HG03097 (cell line): ENCODE data around the gene ALG14.
"Not testable (repeated sequence)": the region's sequence is repeated elsewhere in the genome, so short reads cannot be mapped to it uniquely, and the experiment has no call there.

Experiments used
- ATAC-seq: cut with Tn5 transposase; IDR thresholded peaks from one replicate; pipeline ENCODE4 v1.9.1; 2021; ENCODE audit not compliant: unreplicated experiment, low FRiP score

ALG14 gene

GRCh38 chr1:94961988-94962387, 110.8 kb downstream of the ALG14 start:
- no peak for ATAC-seq

GRCh38 chr1:94961582-94961981, 111.2 kb downstream of the ALG14 start:
- ATAC-seq, result no peak

GRCh38 chr1:94958081-94958480, 114.7 kb downstream of the ALG14 start:
- no peak for ATAC-seq

GRCh38 chr1:94955767-94956632, 116.8 kb downstream of the ALG14 start:
- ATAC-seq, result no peak

- no peak for ATAC-seq
Measured at GRCh38 chr1:94954263-94955220, 118.2 kb downstream of the ALG14 start.

GRCh38 chr1:94953746-94954145, 119.0 kb downstream of the ALG14 start:
- ATAC-seq, result no peak

- ATAC-seq, result no peak
Measured at GRCh38 chr1:94953107-94953506, 119.6 kb downstream of the ALG14 start.

GRCh38 chr1:94952539-94952938, 120.2 kb downstream of the ALG14 start:
- ATAC-seq, result no peak

GRCh38 chr1:94951509-94952208, 121.1 kb downstream of the ALG14 start:
- ATAC-seq, result no peak

- no peak for ATAC-seq
Measured at GRCh38 chr1:94951046-94951445, 121.7 kb downstream of the ALG14 start.

GRCh38 chr1:94949681-94950661, 122.8 kb downstream of the ALG14 start:
- no peak for ATAC-seq

- no peak for ATAC-seq
Measured at GRCh38 chr1:94947437-94947836, 125.3 kb downstream of the ALG14 start.

GRCh38 chr1:94946886-94947285, 125.9 kb downstream of the ALG14 start:
- ATAC-seq, result no peak

- ATAC-seq, result no peak
Measured at GRCh38 chr1:94942171-94943128, 130.3 kb downstream of the ALG14 start.

- ATAC-seq, result not testable (repeated sequence)
Measured at GRCh38 chr1:94941480-94941879, 131.3 kb downstream of the ALG14 start.

- ATAC-seq, result no peak
Measured at GRCh38 chr1:94940738-94941137, 132.0 kb downstream of the ALG14 start.

GRCh38 chr1:94937820-94938219, 134.9 kb downstream of the ALG14 start:
- no peak for ATAC-seq

- ATAC-seq, result no peak
Measured at GRCh38 chr1:94936861-94937620, 135.7 kb downstream of the ALG14 start.
